ENCODE results near the gene SERINC5. TPM values are rescaled to one million over a fixed set of nuclear protein-coding genes. Genes with fewer than 3 reads are reported as not detected.
A peak's percentile ranks its signal among the peaks of the same experiment; 100 is the strongest.
"Not testable (repeated sequence)": the region's sequence is repeated elsewhere in the genome, so short reads cannot be mapped to it uniquely, and the experiment has no call there.

SERINC5 gene
- polyA plus RNA-seq, 4 donors = 51.9 to 60.6 (median 54.9) TPM

DNA sequence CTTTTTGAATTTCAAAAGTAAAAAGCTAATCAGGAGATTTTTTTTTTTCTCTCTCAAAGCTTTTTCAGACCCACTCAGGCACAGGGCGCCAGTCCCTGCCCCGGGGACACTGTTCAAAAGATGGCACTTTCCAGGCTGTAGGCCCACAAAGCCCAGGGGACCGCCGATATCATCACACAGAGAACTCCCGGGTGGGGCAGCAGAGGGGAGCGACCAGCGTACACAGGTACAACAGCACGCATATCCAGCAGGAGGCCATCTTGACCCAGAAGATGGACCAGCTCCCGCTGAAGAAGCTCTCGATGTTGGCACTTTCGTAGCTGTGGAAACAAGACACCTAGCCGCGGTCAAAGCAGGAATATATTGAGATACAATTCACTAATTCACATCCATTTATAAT is 112.4 kb downstream of the SERINC5 start:
- DNase-seq (ENCODE audit: low read depth in 4 of 4, low spot score in 3 of 4) = no peak

DNA sequence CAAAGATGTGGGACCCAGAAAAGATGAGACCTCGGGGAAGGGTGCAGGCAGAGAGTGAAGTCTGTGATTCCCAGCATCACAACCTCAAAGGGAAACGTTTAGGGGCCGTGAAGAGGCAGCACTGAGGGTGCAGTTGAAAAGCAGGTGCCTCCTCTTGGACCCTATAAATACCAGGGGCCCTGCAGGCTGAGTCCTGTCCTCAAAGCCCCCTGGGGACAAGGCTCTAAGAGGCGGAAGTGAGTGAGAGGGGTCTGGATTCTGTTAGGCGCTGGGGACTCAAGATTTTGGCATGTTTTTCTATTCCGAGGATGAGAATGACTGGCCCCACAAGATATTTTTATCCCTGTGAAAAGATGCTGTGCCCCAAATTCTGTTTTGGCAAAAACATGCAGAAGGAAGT is 112.9 kb downstream of the SERINC5 start:
- no peak for DNase-seq (ENCODE audit: low read depth in 4 of 4, low spot score in 3 of 4)

DNA sequence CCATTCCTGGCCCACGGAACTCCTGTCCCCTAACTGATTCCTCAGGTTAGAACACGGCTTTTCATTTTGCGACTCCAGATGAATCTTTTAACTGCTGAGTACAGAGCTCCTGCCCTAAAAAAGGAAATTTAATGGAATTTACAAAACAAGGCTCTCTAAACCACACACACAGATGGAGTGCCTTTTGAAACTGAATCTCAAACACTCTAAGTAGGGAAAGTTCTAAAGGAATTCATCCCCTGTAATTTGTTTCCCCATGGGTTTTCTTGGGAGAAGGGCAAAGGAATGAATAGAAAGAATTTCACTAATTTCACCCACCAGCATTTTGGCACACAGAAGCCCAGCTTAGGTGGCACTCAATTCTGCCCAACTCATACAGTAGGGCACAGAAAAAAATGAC is 114.2 kb downstream of the SERINC5 start:
- no peak for DNase-seq (ENCODE audit: low read depth in 4 of 4, low spot score in 3 of 4)

DNA sequence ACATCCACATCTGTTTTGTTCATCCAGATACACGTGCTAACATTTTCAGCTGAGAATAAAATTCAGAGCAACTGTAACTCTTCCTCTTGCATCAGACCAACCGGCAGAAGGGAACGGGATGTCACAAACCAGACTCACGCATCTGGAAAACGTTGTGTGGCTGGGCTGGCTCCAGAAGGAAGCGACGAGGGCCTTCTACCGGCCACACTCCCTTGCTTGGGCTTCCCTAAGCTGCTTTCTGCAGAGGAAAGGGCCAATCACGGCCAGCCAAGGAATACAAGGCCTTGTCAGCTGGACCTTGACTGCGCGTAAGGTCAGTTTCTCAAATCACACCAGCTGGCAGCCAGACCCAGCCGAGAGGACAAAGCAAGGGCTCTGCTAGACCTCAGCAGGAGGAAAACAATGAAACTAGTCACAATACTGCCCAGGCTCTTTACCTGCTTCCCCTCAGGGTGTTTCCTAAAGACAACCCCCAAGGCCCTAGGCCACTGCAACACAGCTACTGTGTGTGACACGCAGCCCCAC is 114.6 kb downstream of the SERINC5 start:
- peak in 3 of 4 donors; percentile 48 to 67 (median 67) for DNase-seq (ENCODE audit: low read depth in 4 of 4, low spot score in 3 of 4)

DNA sequence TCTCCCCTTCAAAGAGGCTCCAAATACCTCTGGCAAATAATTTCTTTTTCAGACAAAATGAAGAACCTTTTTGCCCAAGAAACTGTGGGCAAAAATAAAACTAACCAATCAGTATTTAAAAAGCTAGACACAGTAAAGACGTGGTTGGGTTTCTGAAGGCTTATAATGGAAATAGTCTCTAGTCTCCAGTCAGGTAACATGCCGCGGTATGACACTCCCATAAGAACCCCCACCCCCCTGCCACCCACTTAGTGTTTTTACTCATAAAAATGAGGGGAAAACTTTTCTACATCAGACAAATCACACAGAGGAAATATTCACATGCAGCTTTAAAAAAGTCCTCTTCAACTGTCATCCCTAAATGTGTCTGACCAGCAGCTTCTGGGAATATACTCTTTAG is 115.4 kb downstream of the SERINC5 start:
- DNase-seq (ENCODE audit: low read depth in 4 of 4, low spot score in 3 of 4) = no peak

DNA sequence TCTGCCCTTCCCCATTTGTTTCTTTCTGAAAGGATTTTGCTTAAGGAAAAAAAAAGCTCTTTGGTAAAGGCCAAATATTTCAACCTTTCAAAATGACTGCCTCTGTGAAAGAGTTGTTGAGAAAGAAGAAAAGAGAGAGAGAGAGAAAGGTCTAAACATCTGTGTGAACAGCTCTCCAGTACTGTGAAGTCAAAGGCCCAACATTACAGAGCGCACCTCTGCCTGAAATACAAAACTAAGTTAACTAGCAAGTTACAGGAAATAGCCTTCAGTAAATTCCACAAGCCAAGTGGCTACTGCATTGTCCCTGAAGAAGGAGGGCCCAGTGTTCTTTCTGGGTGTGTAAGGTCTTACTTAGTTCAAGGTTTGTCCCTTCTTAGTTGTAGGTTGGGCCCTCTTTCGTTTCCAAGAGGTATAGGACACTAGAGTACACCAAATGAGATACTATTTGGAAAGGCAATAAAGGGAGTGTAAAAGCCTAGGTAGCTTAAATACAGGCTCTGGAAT is 116.3 kb downstream of the SERINC5 start:
- DNase-seq (ENCODE audit: low read depth in 4 of 4, low spot score in 3 of 4) = no peak

DNA sequence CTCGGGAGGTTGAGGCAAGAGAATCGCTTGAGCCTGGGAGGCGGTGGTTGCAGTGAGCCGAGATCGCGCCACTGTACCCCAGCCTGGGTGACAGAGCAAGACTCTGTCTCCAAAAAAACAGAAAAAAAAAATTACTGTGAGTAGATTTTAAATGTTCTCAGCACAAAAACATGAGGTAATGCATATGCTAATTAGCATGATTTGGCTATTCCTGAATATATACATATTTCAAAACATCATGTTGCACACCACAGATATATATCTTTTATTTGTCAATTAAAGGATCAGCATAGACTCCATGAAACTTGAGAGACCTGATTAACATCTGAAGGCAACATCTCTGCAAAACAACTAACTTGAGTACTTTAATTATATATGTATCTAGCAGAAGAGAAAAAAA is 117.4 kb downstream of the SERINC5 start:
- no peak for DNase-seq (ENCODE audit: low read depth in 4 of 4, low spot score in 3 of 4)

DNA sequence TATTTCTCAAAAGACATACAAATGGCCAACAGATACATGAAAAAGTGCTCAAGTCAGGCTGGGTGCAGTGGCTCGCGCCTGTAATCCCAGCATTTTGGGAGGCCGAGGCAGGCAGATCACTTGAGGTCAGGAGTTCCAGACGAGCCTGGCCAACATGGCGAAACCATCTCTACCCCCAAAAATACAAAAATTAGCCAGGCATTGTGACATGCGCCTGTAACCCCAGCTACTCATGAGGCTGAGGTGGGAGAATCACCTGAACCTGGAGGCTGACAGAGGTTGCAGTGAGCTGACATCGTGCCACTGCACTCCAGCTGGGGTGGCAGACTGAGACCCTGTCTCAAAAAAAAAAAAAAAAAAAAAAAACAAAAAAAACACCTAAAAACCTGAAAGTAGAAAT is 119.0 kb downstream of the SERINC5 start:
- DNase-seq (ENCODE audit: low read depth in 4 of 4, low spot score in 3 of 4) = not testable (repeated sequence)

DNA sequence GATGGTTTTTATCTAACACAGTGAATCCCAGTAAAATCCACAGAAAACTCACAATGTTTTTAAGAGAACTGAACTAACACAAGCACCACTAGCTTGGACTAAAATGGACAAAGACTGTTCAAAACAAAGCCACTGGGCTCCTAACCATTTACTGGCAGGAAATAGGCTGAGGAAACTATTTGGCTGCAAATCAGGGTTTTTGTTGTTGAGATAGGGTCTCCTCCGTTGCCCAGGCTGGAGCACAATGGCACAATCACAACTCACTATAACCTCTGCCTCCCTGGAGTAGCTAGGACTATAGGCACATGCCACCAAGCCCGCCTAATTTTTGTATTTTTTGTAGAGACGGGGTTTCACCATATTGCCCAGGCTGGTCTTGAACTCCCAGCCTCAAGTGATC is 121.0 kb downstream of the SERINC5 start:
- DNase-seq (ENCODE audit: low read depth in 4 of 4, low spot score in 3 of 4) = no peak

DNA sequence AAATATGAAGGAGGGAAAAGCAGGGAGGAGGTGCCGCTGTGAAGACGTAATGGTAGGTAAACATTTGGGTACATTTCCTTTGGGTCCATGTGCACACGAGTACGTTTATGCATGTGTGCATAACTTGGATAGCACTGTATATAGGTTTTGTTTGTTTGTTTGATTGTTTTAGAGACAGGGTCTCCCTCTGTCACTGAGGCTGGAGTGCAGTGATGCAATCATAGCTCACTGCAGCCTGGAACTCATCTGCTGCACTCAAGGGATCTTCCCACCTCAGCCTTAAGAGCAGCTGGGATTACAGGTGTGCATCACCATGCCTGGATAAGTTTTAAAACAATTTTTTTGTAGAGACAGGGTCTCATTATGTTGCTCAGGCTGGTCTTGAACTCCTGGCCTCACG is 126.7 kb downstream of the SERINC5 start:
- no peak for DNase-seq (ENCODE audit: low read depth in 4 of 4, low spot score in 3 of 4)

DNA sequence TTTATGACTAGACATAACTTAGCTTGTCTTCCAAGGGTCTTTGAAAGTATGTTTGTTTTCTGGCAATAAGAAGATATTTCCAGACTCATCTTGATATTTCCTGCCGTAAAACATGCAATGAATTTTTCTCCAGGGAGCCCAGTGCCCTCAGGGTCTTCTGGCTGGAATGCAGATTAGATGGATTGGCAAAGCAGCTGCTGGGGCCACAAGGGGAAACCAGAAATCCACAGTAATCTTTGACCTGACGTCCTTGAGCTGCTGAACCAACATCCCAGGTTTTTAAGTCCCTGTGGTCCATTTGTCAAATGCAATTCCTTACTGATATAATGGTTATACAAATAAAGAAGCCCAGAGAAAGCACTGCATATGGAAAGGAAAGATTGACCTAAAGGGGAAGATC is 127.7 kb downstream of the SERINC5 start:
- DNase-seq (ENCODE audit: low read depth in 4 of 4, low spot score in 3 of 4) = peak in 2 of 4 donors; percentile 27 to 29

DNA sequence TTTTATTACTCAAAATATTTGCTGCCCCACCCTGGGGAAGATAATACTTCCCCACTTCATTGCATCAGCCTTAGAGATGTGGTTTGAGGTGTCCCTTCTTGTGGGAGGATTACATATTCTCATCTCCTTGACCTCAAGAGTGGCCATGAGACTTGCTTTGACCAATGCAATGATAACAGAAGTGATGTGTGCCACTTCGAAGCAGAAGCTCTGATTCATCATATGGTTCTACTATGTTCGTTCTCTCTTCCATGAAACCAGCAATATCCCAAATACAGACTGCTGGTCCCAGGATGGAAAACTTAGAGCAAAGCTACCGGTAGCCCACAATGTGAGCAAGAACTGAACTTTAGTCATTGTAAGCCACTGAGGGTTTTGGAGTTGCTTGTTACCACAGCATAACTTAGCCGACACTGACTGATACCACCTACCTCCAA is 128.7 kb downstream of the SERINC5 start:
- no peak for DNase-seq (ENCODE audit: low read depth in 4 of 4, low spot score in 3 of 4)

DNA sequence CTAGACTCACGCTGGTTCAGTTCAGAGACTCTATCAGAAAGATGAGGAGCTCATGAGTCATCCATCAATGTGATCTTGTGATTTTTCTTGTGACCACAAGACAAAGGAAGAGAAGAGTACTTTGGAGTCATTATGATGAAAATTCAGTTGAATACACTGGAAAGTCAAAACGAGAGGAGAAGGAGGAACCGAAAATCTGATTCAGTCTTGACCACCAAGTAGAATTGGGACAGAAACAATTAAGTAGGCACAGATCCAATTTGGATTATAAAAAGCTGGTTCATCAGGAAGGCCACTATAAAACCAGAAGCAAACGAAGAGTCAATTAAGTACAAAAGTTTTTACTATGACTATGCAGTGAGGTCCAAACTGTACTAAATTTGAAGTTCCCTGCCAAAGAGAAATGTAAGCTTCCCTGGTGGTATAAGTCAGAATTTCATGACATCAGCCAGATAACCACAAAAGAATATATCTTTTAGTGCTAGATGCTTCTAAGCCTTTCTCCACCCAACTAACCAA is 129.8 kb downstream of the SERINC5 start:
- DNase-seq (ENCODE audit: low read depth in 4 of 4, low spot score in 3 of 4) = no peak

DNA sequence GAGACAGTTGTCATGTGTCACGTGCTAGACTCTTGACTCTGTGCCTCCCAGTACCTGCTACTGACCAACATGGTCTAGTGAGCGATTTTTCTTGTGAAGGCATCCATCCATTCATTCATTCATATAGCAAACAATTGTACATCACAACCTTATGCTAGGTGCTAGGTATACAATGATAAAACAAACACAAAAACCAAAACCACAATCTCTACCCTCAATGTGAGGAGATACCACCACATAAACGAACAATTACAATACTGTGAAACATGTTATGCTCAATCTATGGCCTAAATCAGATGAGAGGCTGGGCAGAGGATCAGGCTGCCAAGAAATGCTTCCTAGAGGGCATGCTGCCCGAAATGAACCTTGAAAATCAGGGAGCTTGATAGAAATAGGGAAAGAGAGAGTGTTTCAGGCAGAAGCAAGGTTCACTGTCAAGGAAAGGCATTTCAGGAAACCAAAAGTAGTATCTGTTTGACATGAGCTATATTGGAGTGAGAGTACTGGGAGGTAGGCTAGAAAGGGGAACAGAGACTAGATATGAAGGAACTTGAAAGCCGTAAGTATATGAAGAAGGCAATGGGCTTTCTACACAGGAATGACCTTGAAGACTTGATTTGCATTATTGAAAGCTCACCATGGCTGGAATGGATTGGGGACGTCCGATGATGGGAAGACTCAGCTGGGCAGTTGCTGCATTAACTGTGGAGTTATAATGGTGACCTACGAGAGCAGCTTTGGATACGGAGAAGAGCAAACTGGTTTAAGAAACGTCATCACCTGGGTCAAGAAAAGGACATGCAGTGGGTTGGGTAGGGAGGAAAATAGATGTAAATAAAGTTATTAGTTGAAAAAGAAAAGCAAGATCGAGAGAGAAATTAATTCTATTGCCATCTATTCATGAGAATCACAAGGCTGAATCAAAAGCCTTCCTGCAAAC is 130.6 kb downstream of the SERINC5 start:
- DNase-seq (ENCODE audit: low read depth in 4 of 4, low spot score in 3 of 4) = no peak

DNA sequence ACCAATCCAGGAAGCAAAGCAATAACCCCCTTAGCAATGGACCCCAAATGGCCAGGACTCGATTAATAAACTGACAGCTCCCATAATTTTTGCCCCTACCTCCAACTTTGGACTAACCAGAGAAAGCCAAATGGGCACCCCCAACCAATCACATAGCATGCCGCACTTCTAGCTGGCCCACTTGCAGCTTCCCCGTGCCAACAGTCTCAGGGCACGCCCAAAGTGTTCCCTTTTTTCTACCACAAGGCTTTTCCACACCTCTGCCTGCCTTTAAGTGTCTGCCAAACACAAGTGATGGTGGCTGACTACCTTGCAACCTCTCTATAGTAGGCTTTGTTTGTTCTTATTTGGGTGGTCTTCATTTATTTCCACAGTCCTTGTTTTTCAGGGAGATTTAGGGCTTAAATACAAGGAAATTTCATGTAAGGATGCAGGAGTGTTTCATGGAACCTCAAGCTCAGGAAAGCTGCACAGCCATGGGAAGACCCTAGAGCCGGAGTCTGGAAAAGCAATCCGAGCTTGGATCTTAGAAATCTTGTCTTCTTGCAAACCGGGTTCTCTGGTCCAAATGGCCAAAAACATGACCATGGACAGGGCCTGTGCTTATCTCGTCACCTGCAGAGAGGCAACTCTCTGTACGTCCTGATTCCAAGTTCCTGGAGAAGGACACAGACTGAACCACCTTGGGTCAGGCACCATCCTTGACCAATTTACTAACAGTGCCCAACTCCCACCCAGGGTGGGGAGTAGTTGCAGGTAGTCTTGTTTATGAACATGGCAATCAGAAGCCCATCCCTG is 131.5 kb downstream of the SERINC5 start:
- DNase-seq (ENCODE audit: low read depth in 4 of 4, low spot score in 3 of 4) = no peak

DNA sequence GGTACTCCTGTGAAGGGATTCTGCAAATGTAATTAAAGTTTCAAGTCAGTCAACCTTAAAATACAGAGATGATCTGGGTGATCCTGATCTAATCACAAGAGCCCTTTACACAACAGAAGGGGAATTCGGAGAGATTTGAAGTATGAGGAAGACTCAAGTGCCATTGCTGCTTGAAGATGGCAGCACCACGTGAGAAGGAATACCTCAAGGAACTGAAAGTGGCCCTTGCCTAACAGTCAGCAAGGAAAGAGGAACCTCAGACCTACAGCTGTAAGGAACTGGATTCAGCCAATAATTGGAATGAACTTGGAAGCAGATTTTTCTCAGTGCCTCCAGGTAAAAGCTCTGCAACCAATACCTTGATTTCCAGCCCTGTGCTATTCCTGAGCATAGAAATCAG is 133.3 kb downstream of the SERINC5 start:
- no peak for DNase-seq (ENCODE audit: low read depth in 4 of 4, low spot score in 3 of 4)

DNA sequence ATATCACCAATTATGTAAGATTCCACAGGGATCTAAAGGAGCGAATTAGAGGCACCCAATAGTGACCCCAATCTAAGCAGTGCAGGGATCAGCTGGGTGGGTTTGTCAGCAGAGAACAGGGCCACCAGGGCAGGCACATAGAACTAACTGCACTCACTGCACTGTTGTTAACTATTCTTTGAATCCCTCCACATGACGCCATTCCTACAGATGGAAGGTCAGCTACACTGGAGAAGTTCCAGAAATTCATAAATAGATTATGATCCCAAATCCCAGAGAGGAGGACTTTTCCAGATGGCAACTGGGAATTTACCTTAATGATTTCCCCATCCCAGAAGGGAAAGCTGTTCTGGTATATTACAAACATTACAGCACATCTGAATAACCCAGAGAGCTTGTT is 136.5 kb downstream of the SERINC5 start:
- DNase-seq (ENCODE audit: low read depth in 4 of 4, low spot score in 3 of 4) = no peak

DNA sequence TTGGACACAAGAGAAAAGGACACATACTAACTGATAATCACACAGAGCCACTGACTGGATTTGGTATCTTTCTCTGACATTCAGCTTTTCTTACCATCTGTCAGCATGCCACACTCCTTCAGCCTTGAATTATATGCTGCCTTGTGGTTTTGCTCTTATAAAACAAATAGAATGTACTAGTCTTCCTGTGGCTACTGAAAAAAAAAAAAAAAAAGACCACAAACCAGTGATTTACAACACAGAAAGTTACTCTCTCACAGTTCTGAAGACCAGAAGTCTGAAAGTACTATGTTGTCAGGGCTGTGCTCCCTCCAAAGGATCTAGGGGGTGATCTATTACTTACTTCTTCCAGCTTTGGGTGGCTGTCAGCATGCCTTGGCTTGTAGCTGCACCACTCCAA is 138.4 kb downstream of the SERINC5 start:
- no peak for DNase-seq (ENCODE audit: low read depth in 4 of 4, low spot score in 3 of 4)

DNA sequence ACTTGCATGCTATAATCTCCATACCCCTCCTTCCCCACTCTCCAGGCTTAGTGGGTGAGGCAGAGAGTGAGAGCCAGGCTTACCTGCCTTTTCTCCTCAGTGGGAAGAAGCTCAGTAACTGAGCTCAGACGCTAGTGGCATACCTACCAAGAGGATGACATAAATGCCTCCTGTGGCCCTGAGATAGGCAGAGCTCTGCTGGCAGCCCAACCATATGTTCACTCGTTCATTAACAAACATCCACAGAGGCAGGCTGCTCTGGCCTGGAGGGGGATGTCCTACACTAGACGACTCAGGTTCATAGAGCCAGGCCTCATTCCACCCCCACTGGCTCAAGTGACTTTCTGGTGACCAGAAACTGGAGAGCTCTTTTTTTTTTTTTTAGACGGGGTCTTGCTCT is 139.4 kb downstream of the SERINC5 start:
- DNase-seq (ENCODE audit: low read depth in 4 of 4, low spot score in 3 of 4) = no peak

DNA sequence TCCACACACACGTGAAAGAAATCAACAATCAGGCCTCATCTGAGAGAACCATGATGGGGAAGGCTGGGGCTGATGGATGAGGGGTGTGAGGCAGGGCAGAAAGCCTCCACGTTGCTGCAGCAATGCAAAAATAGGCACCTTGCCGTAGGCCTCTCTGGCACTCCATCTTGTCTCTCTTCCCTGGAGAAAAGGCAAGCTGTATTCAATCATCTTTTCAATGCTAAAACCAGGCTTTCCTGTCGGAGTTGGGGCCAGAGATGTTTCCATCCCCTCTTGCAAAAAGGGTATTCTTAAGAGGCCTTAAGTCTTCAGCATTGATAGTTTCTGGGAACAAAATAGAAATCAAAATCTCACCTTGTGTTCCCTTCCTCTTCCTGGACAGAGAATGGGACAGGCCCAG is 139.8 kb downstream of the SERINC5 start:
- no peak for DNase-seq (ENCODE audit: low read depth in 4 of 4, low spot score in 3 of 4)

DNA sequence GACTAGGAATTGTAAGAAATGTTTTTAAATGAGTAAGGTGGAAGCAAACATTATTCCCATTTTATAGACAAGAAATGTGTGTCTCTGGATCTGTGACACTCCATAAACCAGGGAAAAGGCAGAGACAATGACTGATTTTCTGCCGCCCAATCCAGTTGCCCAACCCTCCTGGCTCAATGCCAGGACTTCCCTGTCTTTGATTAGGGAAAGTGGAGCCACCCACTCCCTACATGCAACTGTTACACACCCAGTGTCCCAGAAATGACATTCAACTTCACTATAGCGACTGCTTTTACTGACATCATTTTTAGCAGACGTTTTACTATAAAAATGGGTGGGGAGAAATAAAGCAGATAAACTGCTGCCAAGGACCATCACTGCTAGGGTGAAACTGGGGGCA is 141.0 kb downstream of the SERINC5 start:
- DNase-seq (ENCODE audit: low read depth in 4 of 4, low spot score in 3 of 4) = no peak

Data from right renal pelvis (tissue), 4 donors.